Trophoblast cell (in vitro differentiated cells and primary cell): ENCODE results near the gene SSBP2.

Experiments
- DNase-seq, 2 donors: peaks; one replicate each; pipeline ENCODE4 v3.0.0-alpha.2; 2016
- H2AFZ ChIP-seq: 2 replicates; pipeline ENCODE4 v1.6.1; 2013; ENCODE audit warnings: low read length, moderate library complexity, mild to moderate bottlenecking; ENCODE audit not compliant: insufficient read depth, poor library complexity
- H2AK5ac ChIP-seq: 2 replicates; pipeline ENCODE4 v1.6.1; 2013; ENCODE audit warnings: mild to moderate bottlenecking, low read length
- H2BK120ac ChIP-seq: 2 replicates; pipeline ENCODE4 v1.6.1; 2013; ENCODE audit warnings: low read length, mild to moderate bottlenecking, moderate library complexity; ENCODE audit not compliant: insufficient read depth, poor library complexity
- H2BK12ac ChIP-seq: 2 replicates; pipeline ENCODE4 v1.6.1; 2013; ENCODE audit warnings: mild to moderate bottlenecking, low read length, moderate library complexity
- H2BK5ac ChIP-seq: 2 replicates; pipeline ENCODE4 v1.6.1; 2013; ENCODE audit warnings: low read length, low read depth, moderate library complexity, mild to moderate bottlenecking; ENCODE audit not compliant: poor library complexity
- H3K14ac ChIP-seq: 2 replicates; pipeline ENCODE4 v1.6.1; 2013; ENCODE audit warnings: mild to moderate bottlenecking, low read length
- H3K18ac ChIP-seq: 2 replicates; pipeline ENCODE4 v1.6.1; 2013; ENCODE audit warnings: mild to moderate bottlenecking, low read length
- H3K23ac ChIP-seq: 2 replicates; pipeline ENCODE4 v1.6.1; 2013; ENCODE audit warnings: low read length
- H3K27ac ChIP-seq: 2 replicates; pipeline ENCODE4 v1.5.1; 2013; ENCODE audit warnings: low read depth, mild to moderate bottlenecking, inconsistent platforms, low read length, moderate library complexity
- H3K27me3 ChIP-seq: 2 replicates; pipeline ENCODE4 v1.6.1; 2013; ENCODE audit warnings: inconsistent platforms, mild to moderate bottlenecking, low read length, moderate library complexity; ENCODE audit not compliant: insufficient read depth
- H3K36me3 ChIP-seq, 2 experiments: 1 replicate in 1 of 2; 2 replicates in 1 of 2; pipeline ENCODE4 v1.6.1; 2013; ENCODE audit warnings: low read length in 2 of 2, mild to moderate bottlenecking in 2 of 2, moderate library complexity in 1 of 2; ENCODE audit not compliant: insufficient read depth in 2 of 2, control insufficient read depth in 1 of 2
- H3K4ac ChIP-seq: 2 replicates; pipeline ENCODE4 v1.6.1; 2013; ENCODE audit warnings: low read depth, mild to moderate bottlenecking, low read length, moderate library complexity
- H3K4me1 ChIP-seq, 2 experiments: 1 replicate in 1 of 2; 2 replicates in 1 of 2; pipeline ENCODE4 v1.6.1; 2013; ENCODE audit warnings: low read length in 2 of 2, mild to moderate bottlenecking in 2 of 2, moderate library complexity in 1 of 2; ENCODE audit not compliant: insufficient read depth in 2 of 2, control insufficient read depth in 1 of 2
- H3K4me2 ChIP-seq: 2 replicates; pipeline ENCODE4 v1.6.1; 2013; ENCODE audit warnings: inconsistent platforms, mild to moderate bottlenecking, low read length, moderate library complexity
- H3K4me3 ChIP-seq: 2 replicates; pipeline ENCODE4 v1.5.1; 2013; ENCODE audit warnings: mild to moderate bottlenecking, low read depth, low read length, inconsistent platforms
- H3K79me1 ChIP-seq: one replicate; pipeline ENCODE4 v1.6.1; 2013; ENCODE audit warnings: low read length
- H3K79me2 ChIP-seq: 2 replicates; pipeline ENCODE4 v1.6.1; 2013; ENCODE audit warnings: low read length, mild to moderate bottlenecking; ENCODE audit not compliant: control insufficient read depth, insufficient read depth, poor library complexity
- H3K9ac ChIP-seq: 2 replicates; pipeline ENCODE4 v1.6.1; 2013; ENCODE audit warnings: mild to moderate bottlenecking, low read length
- H3K9me3 ChIP-seq: 2 replicates; pipeline ENCODE4 v1.6.1; 2013; ENCODE audit warnings: low read depth, mild to moderate bottlenecking, control low read depth, inconsistent platforms, low read length; ENCODE audit not compliant: insufficient read depth
- H4K12ac ChIP-seq: 2 replicates; pipeline ENCODE4 v1.6.1; 2013; ENCODE audit warnings: low read depth, mild to moderate bottlenecking, low read length, moderate library complexity
- H4K8ac ChIP-seq: 2 replicates; pipeline ENCODE4 v1.6.1; 2013; ENCODE audit warnings: low read depth, mild to moderate bottlenecking, low read length, moderate library complexity
- H4K91ac ChIP-seq: one replicate; pipeline ENCODE4 v1.6.1; 2013; ENCODE audit warnings: low read depth, mild to moderate bottlenecking, low read length, moderate library complexity
- WGBS: extraction: QIAGEN DNeasy Blood & Tissue Kit; methylation state at CpG from one replicate; pipeline ENCODE4 v1.1.7; 2013; ENCODE audit warnings: missing lambda C conversion rate; ENCODE audit not compliant: insufficient read length, insufficient coverage; ENCODE audit errors: extremely low coverage; 5-methylcytosine and 5-hydroxymethylcytosine counted together

Gene SSBP2

DNA sequence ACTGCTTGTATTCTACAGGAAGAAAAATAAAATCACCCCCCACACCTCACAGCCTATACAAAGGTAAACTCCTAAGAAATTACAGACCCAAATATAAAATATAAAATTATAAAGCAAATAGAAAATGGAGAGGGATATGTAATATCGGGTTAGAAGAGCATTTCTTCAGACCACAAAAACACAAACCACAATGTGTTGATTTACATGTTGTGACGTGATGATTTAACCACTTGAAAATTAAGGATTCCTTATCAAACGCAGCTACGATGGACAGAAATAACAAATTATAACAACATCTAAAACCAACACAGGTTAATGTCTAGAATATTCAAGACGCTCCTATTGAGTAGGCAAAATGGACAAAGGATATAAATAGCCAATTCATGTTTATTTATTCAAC is 26.3 kb downstream of the SSBP2 start:
- Histone ChIP-seq H2AK5ac (no peak overlapping the region), H2BK120ac (no peak overlapping the region), H2BK5ac (no peak overlapping the region), H4K91ac (no peak overlapping the region), H3K9me3 (no peaks in the 10 kb centered on the region), H2BK12ac (no peak overlapping the region), H3K23ac (no peak overlapping the region), H3K4me2 (no peak overlapping the region), H2AFZ (no peak overlapping the region), H3K4me1 (no peaks in the 10 kb centered on the region), H3K14ac (no peak overlapping the region), H3K27ac (no peak overlapping the region), H4K12ac (no peak overlapping the region), H4K8ac (no peak overlapping the region), H3K18ac (no peak overlapping the region), H3K79me1 (no peaks in the 10 kb centered on the region), H3K4me3 (no peak overlapping the region), H3K9ac (no peak overlapping the region), H3K4ac (no peak overlapping the region), H3K27me3 (no peaks in the 10 kb centered on the region), H3K79me2 (no peaks in the 10 kb centered on the region), H3K36me3 (no peaks in the 10 kb centered on the region)
- DNase-seq, result no peak
- WGBS, result no CpG with 5 or more reads among the region's 5 CpGs

DNA sequence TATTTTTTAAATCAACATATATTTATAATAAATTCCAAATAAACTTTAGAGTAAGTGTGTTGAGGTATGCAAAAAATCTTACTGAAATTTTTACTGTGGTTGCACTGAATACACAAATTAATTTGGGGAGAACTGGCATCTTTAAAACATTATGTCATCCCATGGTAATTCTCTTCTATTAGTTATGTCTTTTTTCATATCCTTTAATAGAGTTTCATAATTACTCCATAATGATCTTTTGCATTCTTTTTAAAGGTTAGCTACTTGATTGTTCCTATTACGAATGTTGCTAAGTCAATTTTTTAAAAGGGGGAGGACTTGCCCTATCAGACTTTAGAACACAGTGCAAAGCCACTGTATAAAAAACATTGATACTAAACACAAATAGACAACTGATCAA is 26.8 kb downstream of the SSBP2 start:
- no peak overlapping the region for H4K8ac ChIP-seq
- no peak for DNase-seq
- H3K18ac ChIP-seq, result no peak overlapping the region
- H3K4me1 ChIP-seq, result no peaks in the 10 kb centered on the region
- H3K9ac ChIP-seq, result no peak overlapping the region
- no peaks in the 10 kb centered on the region for H3K36me3 ChIP-seq
- H3K9me3 ChIP-seq, result no peaks in the 10 kb centered on the region
- H3K79me2 ChIP-seq, result no peaks in the 10 kb centered on the region
- H2BK120ac ChIP-seq, result no peak overlapping the region
- H2AFZ ChIP-seq, result no peak overlapping the region
- H3K4me2 ChIP-seq, result no peak overlapping the region
- no peak overlapping the region for H3K14ac ChIP-seq
- WGBS, result no CpG with 5 or more reads among the region's 1 CpG
- no peak overlapping the region for H3K27ac ChIP-seq
- no peak overlapping the region for H3K4ac ChIP-seq
- H3K23ac ChIP-seq, result no peak overlapping the region
- H2BK12ac ChIP-seq, result no peak overlapping the region
- H2AK5ac ChIP-seq, result no peak overlapping the region
- H4K91ac ChIP-seq, result no peak overlapping the region
- no peak overlapping the region for H3K4me3 ChIP-seq
- H4K12ac ChIP-seq, result no peak overlapping the region
- H3K79me1 ChIP-seq, result no peaks in the 10 kb centered on the region
- H2BK5ac ChIP-seq, result no peak overlapping the region
- H3K27me3 ChIP-seq, result no peaks in the 10 kb centered on the region

DNA sequence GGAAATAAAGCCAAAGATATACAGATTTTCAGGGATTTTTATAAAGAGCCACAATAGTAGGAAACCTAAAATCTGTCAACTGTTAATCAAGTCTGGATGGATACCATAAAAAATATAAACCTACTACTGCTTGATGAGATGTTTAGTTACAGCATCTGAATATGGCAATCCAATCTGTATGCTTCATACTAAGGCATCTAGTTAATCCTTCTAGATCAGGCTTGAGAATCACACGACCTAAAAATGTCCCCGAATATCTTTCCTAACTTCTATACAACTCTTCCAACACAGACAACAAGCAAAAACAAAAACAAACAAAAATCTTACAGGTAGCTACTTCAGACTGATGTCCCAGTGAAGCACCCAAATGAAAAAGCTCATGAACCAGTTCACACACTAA is 29.8 kb downstream of the SSBP2 start:
- Histone ChIP-seq H4K91ac (no peak overlapping the region), H3K9me3 (no peaks in the 10 kb centered on the region), H3K4me3 (no peak overlapping the region), H3K79me1 (no peaks in the 10 kb centered on the region), H3K4me1 (no peaks in the 10 kb centered on the region), H3K27me3 (no peaks in the 10 kb centered on the region), H3K4ac (no peak overlapping the region), H2AK5ac (no peak overlapping the region), H4K12ac (no peak overlapping the region), H3K79me2 (no peaks in the 10 kb centered on the region), H3K4me2 (no peak overlapping the region), H3K23ac (no peak overlapping the region), H3K9ac (no peak overlapping the region), H2BK120ac (no peak overlapping the region), H2AFZ (no peak overlapping the region), H4K8ac (no peak overlapping the region), H2BK5ac (no peak overlapping the region), H3K36me3 (no peaks in the 10 kb centered on the region), H2BK12ac (no peak overlapping the region), H3K27ac (no peak overlapping the region), H3K18ac (no peak overlapping the region), H3K14ac (no peak overlapping the region)
- no peak for DNase-seq
- WGBS, result no CpG with 5 or more reads among the region's 2 CpGs

DNA sequence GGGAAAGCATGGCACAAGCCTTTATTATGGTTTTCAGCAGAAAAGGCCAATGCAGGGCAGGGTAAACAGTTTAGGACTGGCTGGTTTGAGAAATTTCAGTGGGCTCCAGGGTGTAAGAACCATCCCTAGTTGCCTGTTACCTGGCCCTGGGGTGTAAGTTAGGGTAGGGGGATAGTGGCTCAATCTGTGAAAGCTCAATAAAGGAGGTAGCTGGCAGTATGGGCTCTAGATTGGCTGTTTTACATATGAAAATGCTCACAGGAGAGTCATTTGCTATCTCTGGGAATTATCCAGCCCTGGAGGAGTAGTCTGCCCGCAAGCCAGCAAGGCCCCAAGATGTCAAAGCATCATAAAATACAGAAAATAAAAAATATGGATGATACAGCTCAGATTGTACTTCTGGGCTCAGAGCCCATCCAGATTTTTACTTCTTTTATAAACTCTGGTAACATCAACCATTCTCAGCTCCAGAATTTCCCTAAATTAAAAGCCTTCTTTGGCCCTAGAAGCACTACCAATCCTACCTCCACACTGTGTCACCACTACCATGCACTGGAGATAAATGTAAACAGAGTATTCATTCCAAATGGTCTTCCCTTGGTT is 31.1 kb downstream of the SSBP2 start:
- H2AK5ac ChIP-seq, result no peak overlapping the region
- no peak overlapping the region for H4K8ac ChIP-seq
- H4K12ac ChIP-seq, result no peak overlapping the region
- no peak for DNase-seq
- H3K4me3 ChIP-seq, result no peak overlapping the region
- H2BK12ac ChIP-seq, result no peak overlapping the region
- no peak overlapping the region for H3K4ac ChIP-seq
- H3K4me2 ChIP-seq, result no peak overlapping the region
- no peak overlapping the region for H2BK120ac ChIP-seq
- no peaks in the 10 kb centered on the region for H3K36me3 ChIP-seq
- H3K14ac ChIP-seq, result no peak overlapping the region
- no peak overlapping the region for H3K18ac ChIP-seq
- no peak overlapping the region for H4K91ac ChIP-seq
- no peak overlapping the region for H3K9ac ChIP-seq
- H3K4me1 ChIP-seq, result no peaks in the 10 kb centered on the region
- no CpG with 5 or more reads among the region's 1 CpG for WGBS
- no peak overlapping the region for H2AFZ ChIP-seq
- H2BK5ac ChIP-seq, result no peak overlapping the region
- H3K79me1 ChIP-seq, result no peaks in the 10 kb centered on the region
- no peak overlapping the region for H3K27ac ChIP-seq
- no peaks in the 10 kb centered on the region for H3K79me2 ChIP-seq
- no peak overlapping the region for H3K23ac ChIP-seq
- H3K27me3 ChIP-seq, result no peaks in the 10 kb centered on the region
- no peaks in the 10 kb centered on the region for H3K9me3 ChIP-seq
